Chondrocyte (in vitro differentiated cells): ENCODE data around the gene CKLF. TPM values are rescaled to one million over a fixed set of nuclear protein-coding genes. Genes with fewer than 3 reads are reported as not detected.
A peak's percentile ranks its signal among the peaks of the same experiment; 100 is the strongest.

ENCODE experiments used
- DNase-seq: peaks from one replicate; pipeline ENCODE4 v3.0.0; 2021; ENCODE audit warnings: mixed read lengths, low spot score
- H3K27ac Mint-ChIP-seq: one replicate; pipeline ENCODE4 v1.8.0; 2021; ENCODE audit warnings: mild to moderate bottlenecking, moderate library complexity, mixed read lengths; ENCODE audit not compliant: unreplicated experiment
- H3K27me3 Mint-ChIP-seq: 2 replicates; pipeline ENCODE4 v1.8.0; 2021; ENCODE audit warnings: low read depth, mixed read lengths
- H3K36me3 Mint-ChIP-seq: 2 replicates; pipeline ENCODE4 v1.8.0; 2021; ENCODE audit warnings: low read depth, mixed read lengths
- H3K4me1 Mint-ChIP-seq: 2 replicates; pipeline ENCODE4 v1.8.0; 2021; ENCODE audit warnings: low read depth, mild to moderate bottlenecking, mixed read lengths
- H3K4me3 Mint-ChIP-seq: one replicate; pipeline ENCODE4 v1.8.0; 2021; ENCODE audit warnings: mild to moderate bottlenecking, moderate library complexity, mixed read lengths; ENCODE audit not compliant: unreplicated experiment
- H3K9me3 Mint-ChIP-seq: 2 replicates; pipeline ENCODE4 v1.8.0; 2021; ENCODE audit warnings: low read depth, mixed read lengths
- total RNA-seq: library from RNA; stranded (reverse); gene quantifications from 3 replicates; pipeline ENCODE4 v1.2.1, GENCODE V29; 2021
- TF ChIP-seq, protein P1 (sequence below): fragments of 200-600 bp; sonication (generic); IDR thresholded peaks from 2 replicates; pipeline ENCODE4 v1.5.0; 2021; ENCODE audit warnings: antibody characterized with exemption, mild to moderate bottlenecking, moderate library complexity

CKLF gene
- total RNA-seq, 1 donor from 2014 or later = 47.3 TPM

DNA sequence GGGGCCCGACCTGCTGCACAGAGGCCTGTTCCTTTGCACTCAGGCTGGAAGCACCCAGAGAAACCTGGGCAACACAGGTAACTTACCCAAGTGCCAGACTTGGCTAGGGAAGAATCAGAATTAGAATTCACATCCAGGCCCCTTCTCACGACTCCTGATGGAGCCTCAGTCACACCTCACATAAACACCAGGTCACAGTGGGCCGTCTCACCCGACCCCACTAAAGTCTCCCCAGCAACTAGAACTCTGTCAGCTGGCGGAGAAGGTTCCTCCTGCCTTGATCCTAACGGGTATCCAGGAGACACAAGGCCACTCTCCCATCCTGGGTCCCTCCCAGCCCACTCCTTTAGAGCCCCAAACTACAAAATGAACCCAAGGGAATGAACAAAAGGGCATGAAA lies 8.8 kb upstream of the CKLF start:
- DNase-seq = no peak
- Mint-ChIP-seq H3K27me3 (no peaks in the 10 kb centered on the region), H3K4me1 (peaks cover 14% of the 10 kb centered on the region), H3K36me3 (peaks cover 6% of the 10 kb centered on the region), H3K9me3 (no peaks in the 10 kb centered on the region), H3K4me3 (no peak overlapping the region), H3K27ac (no peak overlapping the region)
- TF ChIP-seq, protein P1, sequence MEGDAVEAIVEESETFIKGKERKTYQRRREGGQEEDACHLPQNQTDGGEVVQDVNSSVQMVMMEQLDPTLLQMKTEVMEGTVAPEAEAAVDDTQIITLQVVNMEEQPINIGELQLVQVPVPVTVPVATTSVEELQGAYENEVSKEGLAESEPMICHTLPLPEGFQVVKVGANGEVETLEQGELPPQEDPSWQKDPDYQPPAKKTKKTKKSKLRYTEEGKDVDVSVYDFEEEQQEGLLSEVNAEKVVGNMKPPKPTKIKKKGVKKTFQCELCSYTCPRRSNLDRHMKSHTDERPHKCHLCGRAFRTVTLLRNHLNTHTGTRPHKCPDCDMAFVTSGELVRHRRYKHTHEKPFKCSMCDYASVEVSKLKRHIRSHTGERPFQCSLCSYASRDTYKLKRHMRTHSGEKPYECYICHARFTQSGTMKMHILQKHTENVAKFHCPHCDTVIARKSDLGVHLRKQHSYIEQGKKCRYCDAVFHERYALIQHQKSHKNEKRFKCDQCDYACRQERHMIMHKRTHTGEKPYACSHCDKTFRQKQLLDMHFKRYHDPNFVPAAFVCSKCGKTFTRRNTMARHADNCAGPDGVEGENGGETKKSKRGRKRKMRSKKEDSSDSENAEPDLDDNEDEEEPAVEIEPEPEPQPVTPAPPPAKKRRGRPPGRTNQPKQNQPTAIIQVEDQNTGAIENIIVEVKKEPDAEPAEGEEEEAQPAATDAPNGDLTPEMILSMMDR = no peak

DNA sequence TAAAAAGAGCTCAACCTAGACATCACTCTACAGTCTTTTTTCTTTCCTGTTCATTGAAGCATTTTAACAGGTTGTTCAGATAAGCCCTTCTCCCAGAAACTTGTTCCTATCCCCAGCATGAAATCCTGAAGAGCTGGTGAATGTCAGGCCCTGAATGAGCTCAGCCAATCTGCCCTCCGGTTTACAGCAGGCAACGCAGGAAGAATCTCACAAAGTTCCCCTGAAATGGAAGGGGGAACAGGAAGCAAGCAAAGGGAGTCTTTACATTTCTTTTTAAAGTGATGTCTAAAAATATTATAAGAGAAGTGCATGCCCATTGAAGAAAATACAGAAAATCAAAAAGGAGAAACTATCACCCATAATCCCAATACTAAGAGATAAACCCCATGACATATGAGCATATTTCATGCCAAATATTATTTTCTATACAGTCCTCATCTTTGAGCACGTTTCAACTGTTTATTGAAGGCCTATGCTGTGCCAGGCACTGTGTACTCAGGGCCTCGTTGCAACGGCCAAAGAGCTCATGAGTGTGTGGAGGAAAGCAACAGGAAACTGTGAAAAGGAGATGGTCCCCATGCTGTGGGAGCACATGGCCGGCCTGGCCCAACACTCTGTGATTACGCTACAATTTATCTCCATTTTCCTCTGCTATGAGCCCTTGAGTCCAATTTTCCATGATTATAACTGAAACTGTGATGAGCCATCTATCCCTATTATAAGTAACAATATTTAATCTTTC lies 8.2 kb upstream of the CKLF start:
- Mint-ChIP-seq H3K4me3 (no peak overlapping the region), H3K27me3 (no peaks in the 10 kb centered on the region), H3K4me1 (peaks cover 20% of the 10 kb centered on the region), H3K9me3 (no peaks in the 10 kb centered on the region), H3K36me3 (peaks cover 6% of the 10 kb centered on the region), H3K27ac (no peak overlapping the region)
- TF ChIP-seq, protein P1 = no peak
- no peak for DNase-seq

DNA sequence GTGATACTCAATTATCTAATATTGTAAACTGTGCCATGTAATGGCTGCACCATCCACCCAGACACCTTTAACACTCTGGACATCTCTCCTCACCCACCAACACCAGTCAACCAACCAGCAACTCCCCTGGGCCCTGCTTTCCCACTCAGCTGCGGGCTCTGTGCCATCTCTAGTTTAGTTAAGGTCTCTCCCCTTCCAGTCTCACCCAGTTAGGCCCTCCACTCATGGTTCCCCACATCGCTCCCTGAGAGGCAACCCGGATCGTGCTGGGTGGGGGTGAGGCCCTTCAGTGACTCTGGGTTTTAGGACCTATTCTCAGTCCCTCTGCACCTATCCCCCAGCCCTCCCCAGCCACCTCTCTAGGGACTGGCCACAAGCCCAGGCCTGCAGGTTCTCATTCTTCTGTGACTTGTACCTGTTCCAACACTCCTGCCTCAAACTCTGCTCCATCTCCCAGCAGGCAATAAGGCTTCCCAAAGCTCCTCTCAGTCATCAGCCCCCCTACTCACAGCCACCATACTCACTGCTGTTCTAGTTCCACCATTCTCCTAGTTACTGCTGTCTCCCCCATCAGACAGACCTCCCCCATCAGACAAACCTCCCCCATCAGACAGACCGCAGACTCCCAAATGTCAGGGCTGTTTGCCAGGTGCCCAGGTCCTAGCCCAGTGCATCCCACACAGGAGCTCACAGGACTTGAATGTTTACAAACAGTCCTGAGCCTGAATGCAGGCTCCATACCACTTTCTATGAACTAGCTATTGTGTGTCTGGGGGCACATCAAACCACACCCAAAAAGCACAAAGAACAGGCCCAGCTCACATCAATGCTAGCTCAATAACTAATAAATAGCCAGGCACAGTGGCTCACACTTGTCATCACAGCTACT lies 5.0 kb upstream of the CKLF start:
- TF ChIP-seq, protein P1 = no peak
- Mint-ChIP-seq H3K36me3 (peaks cover 3% of the 10 kb centered on the region), H3K9me3 (no peaks in the 10 kb centered on the region), H3K4me1 (peaks cover 38% of the 10 kb centered on the region), H3K27me3 (no peaks in the 10 kb centered on the region), H3K27ac (no peak overlapping the region), H3K4me3 (no peak overlapping the region)
- DNase-seq = no peak

DNA sequence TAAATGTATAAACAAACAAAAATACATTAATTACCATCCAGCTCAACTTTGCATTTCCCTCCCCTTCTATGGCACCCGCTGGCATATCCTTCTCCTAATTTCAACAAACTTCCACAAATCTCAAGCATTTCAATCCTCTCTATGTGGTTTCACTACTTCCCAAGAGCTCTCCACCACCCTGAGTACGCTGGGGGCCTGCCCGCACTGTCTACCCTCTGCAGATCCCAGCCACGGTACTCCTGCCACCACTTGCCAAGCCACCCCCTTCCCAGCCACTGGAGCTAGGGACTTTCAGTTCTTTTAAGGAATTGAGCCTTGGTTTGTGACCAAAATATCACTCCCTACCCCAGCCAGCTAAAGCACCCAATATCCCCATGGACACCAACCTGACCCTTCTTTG lies 4.3 kb upstream of the CKLF start:
- Mint-ChIP-seq H3K4me1 (peaks cover 45% of the 10 kb centered on the region), H3K4me3 (peak overlapping the region; percentile 74), H3K27ac (peak overlapping the region; percentile 27), H3K36me3 (peaks cover 5% of the 10 kb centered on the region), H3K27me3 (no peaks in the 10 kb centered on the region), H3K9me3 (no peaks in the 10 kb centered on the region)
- TF ChIP-seq, protein P1 = no peak
- no peak for DNase-seq

DNA sequence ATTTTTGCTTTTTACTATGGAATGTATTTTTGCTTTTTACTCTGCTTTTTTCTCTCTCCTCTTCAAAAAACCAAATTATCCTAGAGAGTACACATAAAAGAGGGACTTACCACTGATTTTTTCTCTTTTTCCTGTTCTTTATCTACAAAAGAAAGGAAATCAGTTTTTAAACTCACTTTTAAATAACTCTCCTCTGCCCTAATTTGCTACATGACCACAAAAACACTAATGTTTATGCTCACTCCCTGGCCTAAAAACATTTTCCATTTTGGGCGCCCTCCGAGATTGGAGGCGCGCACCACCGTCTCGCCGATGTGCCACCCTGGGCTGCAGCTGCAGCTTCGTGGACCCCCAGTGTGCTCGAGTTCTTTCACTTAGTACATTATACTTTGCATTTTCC lies 3.5 kb upstream of the CKLF start:
- TF ChIP-seq, protein P1 = no peak
- H3K9me3 Mint-ChIP-seq = no peaks in the 10 kb centered on the region

More for the DNA sequence above, 3.5 kb upstream of the CKLF start:
- Mint-ChIP-seq H3K4me3 (peak overlapping the region; percentile 74), H3K27me3 (no peaks in the 10 kb centered on the region), H3K36me3 (peaks cover 5% of the 10 kb centered on the region), H3K4me1 (peaks cover 53% of the 10 kb centered on the region), H3K27ac (peak overlapping the region; percentile 73)
- no peak for DNase-seq
